Thyroid gland (tissue), 4 donors: ENCODE measurements around the gene GLI3. TPM values are rescaled to one million over a fixed set of nuclear protein-coding genes. Genes with fewer than 3 reads are reported as not detected.

Source experiments
- DNase-seq, 2 donors: peaks; one replicate each; pipeline ENCODE4 v3.0.0-alpha.2; 2019
- H3K27ac ChIP-seq, 3 donors: fragments of 200-600 bp; sonication (generic); 1 replicate in 2 of 3; 2 replicates in 1 of 3; pipeline ENCODE4 v1.5.1; 2016 to 2019; ENCODE audit warnings: mild to moderate bottlenecking in 1 of 3, moderate library complexity in 1 of 3
- H3K27me3 ChIP-seq: fragments of 200-600 bp; sonication (generic); one replicate; pipeline ENCODE4 v1.5.1; 2019
- H3K36me3 ChIP-seq, 2 donors: fragments of 200-600 bp; sonication (generic); one replicate each; pipeline ENCODE4 v1.5.1; 2016 to 2019
- H3K4me1 ChIP-seq, 2 donors: fragments of 200-600 bp; sonication (generic); one replicate each; pipeline ENCODE4 v1.5.1; 2017 to 2019
- H3K4me3 ChIP-seq, 3 donors: fragments of 200-600 bp; sonication (generic); replicated peaks in 1 of 3; 1 replicate in 2 of 3; 2 replicates in 1 of 3; pipeline ENCODE4 v1.5.1; 2016; ENCODE audit warnings: mild to moderate bottlenecking in 1 of 3
- H3K9me3 ChIP-seq: fragments of 200-600 bp; sonication (generic); one replicate; pipeline ENCODE4 v1.5.1; 2017
- CTCF ChIP-seq, 6 experiments: fragments of 200-600 bp in 3 of 6; fragments of 450-650 bp in 3 of 6; sonication (generic) in 3 of 6; IDR thresholded peaks; one replicate each; pipeline ENCODE4 v1.5.1; 2016 to 2019; ENCODE audit warnings: antibody characterized with exemption in 6 of 6, mild to moderate bottlenecking in 2 of 6, inconsistent platforms in 1 of 6, moderate library complexity in 1 of 6
- POLR2A ChIP-seq, 2 donors: fragments of 450-650 bp; IDR thresholded peaks; one replicate each; pipeline ENCODE4 v1.6.1; 2017; ENCODE audit warnings: antibody characterized with exemption in 2 of 2, mild to moderate bottlenecking in 2 of 2, moderate library complexity in 1 of 2
- WGBS, 2 donors: methylation state at CpG; one replicate each; pipeline ENCODE4 v1.1.5; 2017; 5-methylcytosine and 5-hydroxymethylcytosine counted together
- intact Hi-C: fragments of 100-400 bp; cut with DNase I; formaldehyde crosslinking; loops from one replicate; pipeline ENCODE4 v1.15.1; 2023
- total RNA-seq, 4 donors: library from RNA; depleted of rRNA; stranded (reverse); fragments of >200 nt; gene quantifications; one replicate each; pipeline ENCODE4 v1.2.3, GENCODE V29; 2016

GLI3 gene
- total RNA-seq, 4 donors from 2014 or later = 10.1 to 15.6 (median 13.6) TPM

- WGBS, 2 donors = 75 to 85% methylated on average over 4 of the region's 4 CpGs
- Histone ChIP-seq H3K27me3 (no peaks in the 10 kb centered on the region), H3K27ac (no peak overlapping the region), H3K4me3 (no peak overlapping the region), H3K36me3 (no peaks in the 10 kb centered on the region), H3K9me3 (no peaks in the 10 kb centered on the region), H3K4me1 (peaks cover 0 to 10% of the 10 kb centered on the region in 2 donors)
- intact Hi-C loops = no loop called here
- DNase-seq = no peak
- no peak for TF ChIP-seq POLR2A (IDR thresholded peaks at IDR 0.05)
- TF ChIP-seq CTCF (IDR thresholded peaks at IDR 0.05) = no peak
Measured at GRCh38 chr7:42194238-42194637, 42.8 kb downstream of the GLI3 start.

DNA sequence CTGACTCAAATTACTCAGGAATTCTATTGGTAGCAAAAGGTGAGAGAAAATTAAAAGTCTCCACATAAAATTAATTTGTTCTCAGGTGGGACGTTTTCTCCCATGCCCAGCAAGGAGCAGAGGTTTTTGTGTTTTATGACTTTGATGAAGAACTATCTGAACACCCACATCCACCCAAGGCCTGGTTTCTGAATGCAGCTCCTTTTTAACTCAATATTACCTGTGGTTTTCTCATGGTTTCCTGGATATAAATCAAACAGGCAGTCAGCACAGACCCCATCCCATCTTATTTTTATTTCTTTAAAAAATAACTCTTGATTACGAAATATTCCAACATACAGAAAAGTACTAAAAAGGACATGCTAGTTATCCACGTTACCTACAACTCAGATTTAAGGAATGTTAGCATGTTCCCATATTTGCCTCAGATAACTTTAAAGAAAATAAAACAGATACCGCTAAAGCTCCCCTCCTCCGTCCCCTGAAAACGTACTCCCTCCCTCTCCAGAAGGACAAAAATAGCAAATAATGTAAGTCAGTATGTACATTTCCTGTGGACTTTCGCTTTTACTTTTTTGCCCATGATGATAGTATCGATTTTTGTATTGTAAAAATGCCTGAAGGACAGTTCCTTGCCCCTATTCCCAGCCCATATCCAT is 43.4 kb downstream of the GLI3 start:
- no peak overlapping the region for H3K4me3 ChIP-seq
- intact Hi-C loops = no loop called here
- H3K36me3 ChIP-seq = no peaks in the 10 kb centered on the region
- TF ChIP-seq CTCF (IDR thresholded peaks at IDR 0.05) (no peak), POLR2A (IDR thresholded peaks at IDR 0.05) (no peak)
- no peaks in the 10 kb centered on the region for H3K9me3 ChIP-seq
- DNase-seq = no peak
- H3K27ac ChIP-seq = peak overlapping the region in 1 of 3 donors; percentile 3
- H3K4me1 ChIP-seq = peaks cover 0 to 10% of the 10 kb centered on the region in 2 donors
- H3K27me3 ChIP-seq = no peaks in the 10 kb centered on the region
- WGBS, 2 donors = 85 to 86% methylated on average over 8 of the region's 8 CpGs

DNA sequence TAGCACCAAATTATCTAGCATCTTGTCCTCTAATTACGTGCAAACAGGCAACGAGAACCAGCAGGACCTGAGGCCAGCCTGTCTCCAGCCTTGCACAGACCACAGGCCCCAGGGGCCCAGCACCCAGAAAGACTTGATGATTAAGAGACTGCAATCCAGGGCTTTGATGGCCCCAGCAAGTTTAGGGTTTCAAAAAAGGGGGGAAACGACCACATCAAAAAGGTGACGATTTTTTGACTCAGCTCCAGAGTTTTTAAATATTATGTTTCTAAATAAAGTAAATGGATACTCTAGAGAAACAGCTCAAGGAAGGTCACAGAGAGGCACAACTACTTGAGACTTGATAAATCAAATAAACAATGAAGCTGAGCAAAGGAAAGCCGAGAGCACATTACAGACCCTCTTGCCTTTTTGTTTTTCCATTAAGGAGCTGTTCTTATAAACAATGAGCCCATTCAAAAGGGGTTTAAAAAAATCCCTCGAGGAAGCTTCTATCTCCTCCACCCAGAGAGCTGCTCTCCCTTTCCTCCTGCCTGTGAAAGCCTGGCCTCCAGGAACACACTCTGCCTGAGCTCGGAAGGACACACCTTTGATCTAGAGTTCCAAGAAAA is 44.1 kb downstream of the GLI3 start:
- Histone ChIP-seq H3K27ac (peak overlapping the region in 1 of 3 donors; percentile 3), H3K4me3 (no peak overlapping the region), H3K9me3 (no peaks in the 10 kb centered on the region), H3K27me3 (no peaks in the 10 kb centered on the region), H3K4me1 (peaks cover 0 to 10% of the 10 kb centered on the region in 2 donors), H3K36me3 (no peaks in the 10 kb centered on the region)
- TF ChIP-seq CTCF (IDR thresholded peaks at IDR 0.05) = no peak
- TF ChIP-seq POLR2A (IDR thresholded peaks at IDR 0.05) = no peak
- 39 to 48% methylated on average over 7 of the region's 7 CpGs for WGBS, 2 donors
- intact Hi-C loops = no loop called here
- DNase-seq = no peak

- no peaks in the 10 kb centered on the region for H3K36me3 ChIP-seq
- WGBS, 2 donors = 86 to 89% methylated on average over 3 of the region's 3 CpGs
- H3K27me3 ChIP-seq = no peaks in the 10 kb centered on the region
- TF ChIP-seq POLR2A (IDR thresholded peaks at IDR 0.05) (no peak), CTCF (IDR thresholded peaks at IDR 0.05) (no peak)
- intact Hi-C loops = no loop called here
- no peaks in the 10 kb centered on the region for H3K9me3 ChIP-seq
- DNase-seq = no peak
- H3K27ac ChIP-seq = no peak overlapping the region
- H3K4me1 ChIP-seq = peaks cover 0 to 10% of the 10 kb centered on the region in 2 donors
- no peak overlapping the region for H3K4me3 ChIP-seq
Measured at GRCh38 chr7:42192066-42192465, 44.9 kb downstream of the GLI3 start.

- no peak overlapping the region for H3K27ac ChIP-seq
- H3K4me3 ChIP-seq = no peak overlapping the region
- no peaks in the 10 kb centered on the region for H3K36me3 ChIP-seq
- no peak for DNase-seq
- intact Hi-C loops = no loop called here
- H3K27me3 ChIP-seq = no peaks in the 10 kb centered on the region
- 76 to 84% methylated on average over 1 of the region's 1 CpG for WGBS, 2 donors
- TF ChIP-seq POLR2A (IDR thresholded peaks at IDR 0.05) (no peak), CTCF (IDR thresholded peaks at IDR 0.05) (no peak)
- H3K4me1 ChIP-seq = peaks cover 9 to 29% of the 10 kb centered on the region in 2 donors
- H3K9me3 ChIP-seq = no peaks in the 10 kb centered on the region
Measured at GRCh38 chr7:42189535-42189934, 47.5 kb downstream of the GLI3 start.
